Uterus (tissue), 2 donors: ENCODE measurements around the gene AHDC1.

ENCODE experiments used
- CTCF ChIP-seq, 4 experiments: fragments of 200-600 bp in 2 of 4; fragments of 450-650 bp in 2 of 4; sonication (generic) in 2 of 4; IDR thresholded peaks; one replicate each; pipeline ENCODE4 v1.5.1; 2016 to 2019; ENCODE audit warnings: antibody characterized with exemption in 4 of 4, mild to moderate bottlenecking in 2 of 4, moderate library complexity in 1 of 4
- POLR2A ChIP-seq, 2 donors: fragments of 450-650 bp; IDR thresholded peaks; one replicate each; pipeline ENCODE4 v1.6.1; 2016; ENCODE audit warnings: antibody characterized with exemption in 2 of 2, mild to moderate bottlenecking in 1 of 2, moderate library complexity in 1 of 2

DNA sequence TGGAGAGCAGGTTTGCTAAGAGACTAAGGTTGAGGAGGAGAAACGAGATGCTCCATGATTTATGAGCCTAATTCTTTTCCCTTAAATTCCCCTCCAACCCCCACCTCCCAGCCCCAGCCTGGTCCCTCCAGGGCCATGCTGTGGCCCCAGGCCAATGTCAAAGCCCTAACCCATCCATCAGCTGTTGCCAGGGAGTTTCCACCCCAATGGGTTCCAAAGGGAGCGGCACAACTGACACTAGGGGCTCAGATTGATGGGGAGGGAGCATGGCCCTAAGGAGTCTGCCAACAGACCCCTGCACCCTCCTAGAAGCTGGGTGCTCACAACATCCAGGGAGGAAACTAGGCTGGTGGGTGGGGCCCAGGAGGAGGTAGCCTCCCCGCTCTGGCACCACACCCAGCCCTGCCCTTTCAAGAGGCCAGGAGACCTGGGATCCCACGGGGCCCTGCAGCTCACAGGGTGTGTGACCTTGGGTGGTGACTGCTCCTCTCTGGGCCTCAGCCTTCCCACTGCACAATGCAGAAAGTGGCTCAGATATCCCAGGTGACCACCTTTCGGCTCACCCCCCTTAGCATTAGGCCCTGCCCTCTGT is 12.9 kb downstream of the AHDC1 start:
- TF ChIP-seq CTCF (IDR thresholded peaks at IDR 0.05) (no peak), POLR2A (IDR thresholded peaks at IDR 0.05) (no peak)
